Adipocyte (in vitro differentiated cells): Measurements from ENCODE around the gene HNRNPA0.
"Not testable (repeated sequence)": the region's sequence is repeated elsewhere in the genome, so short reads cannot be mapped to it uniquely, and the experiment has no call there.

Source experiments
- DNase-seq: peaks from one replicate; pipeline ENCODE4 v3.0.0-alpha.2; 2015; ENCODE audit warnings: low read depth
- H3K27me3 ChIP-seq: replicated peaks from 2 replicates; pipeline ENCODE4 v1.7.0; 2013; ENCODE audit warnings: mild to moderate bottlenecking, low read length, moderate library complexity; ENCODE audit not compliant: control insufficient read depth, insufficient read depth
- H3K36me3 ChIP-seq: 2 replicates; pipeline ENCODE4 v1.7.0; 2013; ENCODE audit warnings: low read length, mild to moderate bottlenecking, moderate library complexity; ENCODE audit not compliant: control insufficient read depth, insufficient read depth, severe bottlenecking
- H3K4me1 ChIP-seq: 2 replicates; pipeline ENCODE4 v1.7.0; 2013; ENCODE audit warnings: mild to moderate bottlenecking, low read length, moderate library complexity; ENCODE audit not compliant: control insufficient read depth, insufficient read depth
- H3K4me3 ChIP-seq: 2 replicates; pipeline ENCODE4 v1.7.0; 2013; ENCODE audit warnings: mild to moderate bottlenecking, low read length, moderate library complexity
- H3K9ac ChIP-seq: 2 replicates; pipeline ENCODE4 v1.7.0; 2013; ENCODE audit warnings: mild to moderate bottlenecking, low read length, moderate library complexity
- H3K9me3 ChIP-seq: 2 replicates; pipeline ENCODE4 v1.7.0; 2013; ENCODE audit warnings: mild to moderate bottlenecking, low read length, moderate library complexity; ENCODE audit not compliant: control insufficient read depth

The HNRNPA0 gene

DNA sequence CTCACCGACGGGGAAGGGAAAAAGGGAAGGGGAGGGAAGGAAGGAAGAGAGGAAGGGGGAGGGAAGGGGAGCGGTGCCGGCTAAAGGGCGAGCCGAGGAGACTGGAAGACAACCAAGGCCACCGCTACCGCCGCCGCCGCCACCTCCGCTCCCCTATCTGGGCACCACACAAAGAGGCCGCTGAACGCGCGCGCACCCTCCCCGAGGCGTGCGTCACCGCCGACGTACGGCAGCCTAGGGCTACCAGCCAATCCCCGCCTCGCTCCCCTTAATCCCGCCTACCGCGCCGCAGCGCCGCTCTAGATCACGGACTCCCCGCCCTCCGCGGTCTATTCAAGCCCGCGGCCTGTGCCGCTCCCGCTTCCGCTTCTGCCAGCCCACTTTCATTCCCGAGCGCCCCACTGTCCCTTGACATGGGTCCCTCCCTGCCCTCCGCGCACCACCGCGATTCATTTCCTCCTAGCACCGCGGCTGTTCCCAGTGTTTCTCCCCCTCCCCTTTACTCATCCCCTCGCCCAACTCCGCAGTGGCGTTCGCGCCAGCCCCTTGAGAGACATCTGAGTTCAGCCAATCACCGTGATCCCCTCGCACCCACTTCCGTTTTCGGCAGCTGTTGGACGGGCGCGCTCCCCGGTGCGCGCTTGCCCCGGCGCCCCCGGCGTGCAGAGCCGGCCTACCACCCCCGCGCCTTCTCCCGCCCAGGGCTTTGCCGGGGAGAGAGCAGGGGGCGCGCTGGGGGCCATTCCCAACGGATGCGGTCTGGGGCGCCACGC, at the start of gene HNRNPA0:
TSS of gene HNRNPA0 (minus strand) at position 176 of the 773 bp plus-strand sequence. CDS start 297 bp downstream, outside the sequence.
- no peaks in the 10 kb centered on the region for H3K9me3 ChIP-seq
- no peaks in the 10 kb centered on the region for H3K27me3 ChIP-seq
- peak within 1 kb of the TSS; percentile 93 for H3K9ac ChIP-seq
- peak; percentile 99 for DNase-seq
- H3K4me1 ChIP-seq = peaks cover 18% of the 10 kb centered on the region
- H3K4me3 ChIP-seq = peak within 1 kb of the TSS; percentile 85
- H3K36me3 ChIP-seq = no peaks in the 10 kb centered on the region

GRCh38 chr5:137802282-137803210, 48.4 kb upstream of the HNRNPA0 start:
- Histone ChIP-seq H3K36me3 (no peaks in the 10 kb centered on the region), H3K9ac (no peak overlapping the region), H3K4me3 (no peak overlapping the region), H3K9me3 (no peaks in the 10 kb centered on the region), H3K27me3 (no peaks in the 10 kb centered on the region), H3K4me1 (no peaks in the 10 kb centered on the region)
- no peak for DNase-seq

DNA sequence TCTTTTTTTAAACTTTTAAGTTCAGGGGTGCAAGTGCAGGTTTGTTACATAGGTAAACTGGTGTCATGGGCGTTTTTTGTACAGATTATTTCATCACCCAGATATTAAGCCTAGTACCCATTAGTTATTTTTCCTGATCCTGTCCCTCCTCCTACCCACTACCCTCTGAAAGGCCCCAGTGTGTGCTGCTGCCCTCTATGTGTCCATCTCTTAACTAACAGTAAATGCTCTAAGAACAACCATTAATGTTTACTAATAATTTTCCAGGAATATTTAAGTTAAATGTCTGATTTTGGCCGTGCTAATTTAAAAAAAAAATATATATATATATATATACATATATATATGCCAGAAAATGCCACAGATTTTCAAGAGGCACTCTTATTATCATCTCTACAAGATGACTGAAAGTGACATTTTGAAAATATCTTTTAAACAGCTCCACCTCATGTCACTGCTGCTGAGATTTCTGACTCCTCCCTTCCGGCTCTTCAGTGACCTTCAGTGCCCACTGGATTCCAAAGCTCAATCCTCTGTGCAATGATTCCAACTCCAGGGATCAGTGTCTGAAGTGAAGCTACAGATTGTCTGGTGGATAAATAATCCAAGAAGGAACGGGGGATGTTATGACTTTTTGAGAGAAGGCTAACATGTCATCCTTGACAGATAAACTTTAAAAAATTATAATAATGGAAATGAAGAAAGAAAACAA, 46.7 kb upstream of the HNRNPA0 start:
- no peaks in the 10 kb centered on the region for H3K9me3 ChIP-seq
- H3K9ac ChIP-seq = no peak overlapping the region
- no peaks in the 10 kb centered on the region for H3K27me3 ChIP-seq
- no peaks in the 10 kb centered on the region for H3K36me3 ChIP-seq
- DNase-seq = no peak
- H3K4me3 ChIP-seq = no peak overlapping the region
- H3K4me1 ChIP-seq = no peaks in the 10 kb centered on the region

GRCh38 chr5:137796279-137796678, 42.1 kb upstream of the HNRNPA0 start:
- Histone ChIP-seq H3K4me1 (no peaks in the 10 kb centered on the region), H3K9ac (no peak overlapping the region), H3K9me3 (no peaks in the 10 kb centered on the region), H3K27me3 (no peaks in the 10 kb centered on the region), H3K4me3 (no peak overlapping the region), H3K36me3 (no peaks in the 10 kb centered on the region)
- DNase-seq = no peak

- no peaks in the 10 kb centered on the region for H3K36me3 ChIP-seq
- no peaks in the 10 kb centered on the region for H3K27me3 ChIP-seq
- no peak overlapping the region for H3K9ac ChIP-seq
- no peaks in the 10 kb centered on the region for H3K9me3 ChIP-seq
- H3K4me3 ChIP-seq = no peak overlapping the region
- DNase-seq = no peak
- H3K4me1 ChIP-seq = no peaks in the 10 kb centered on the region
Observed at GRCh38 chr5:137794863-137795262, 40.7 kb upstream of the HNRNPA0 start.

DNA sequence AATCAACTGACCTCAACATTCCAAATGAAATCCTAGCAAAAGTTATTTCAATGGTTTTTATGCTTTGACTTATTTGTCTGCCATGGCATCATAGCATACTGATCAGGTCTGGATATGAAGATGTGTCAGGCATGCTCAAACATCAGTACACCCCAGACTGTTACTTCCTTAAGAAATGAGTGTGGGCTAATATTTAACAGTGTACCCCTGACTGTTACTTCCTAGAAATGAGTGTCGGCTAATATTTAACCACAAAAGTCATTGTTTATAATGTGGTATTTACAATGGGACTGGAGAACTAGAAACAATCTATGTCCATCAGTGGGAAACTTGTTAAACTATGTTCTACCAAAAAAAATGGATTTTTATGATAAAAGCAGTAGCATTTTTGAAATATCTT, 38.1 kb upstream of the HNRNPA0 start:
- Histone ChIP-seq H3K36me3 (no peaks in the 10 kb centered on the region), H3K4me3 (no peak overlapping the region), H3K27me3 (no peaks in the 10 kb centered on the region), H3K9ac (no peak overlapping the region), H3K9me3 (no peaks in the 10 kb centered on the region), H3K4me1 (no peaks in the 10 kb centered on the region)
- no peak for DNase-seq

DNA sequence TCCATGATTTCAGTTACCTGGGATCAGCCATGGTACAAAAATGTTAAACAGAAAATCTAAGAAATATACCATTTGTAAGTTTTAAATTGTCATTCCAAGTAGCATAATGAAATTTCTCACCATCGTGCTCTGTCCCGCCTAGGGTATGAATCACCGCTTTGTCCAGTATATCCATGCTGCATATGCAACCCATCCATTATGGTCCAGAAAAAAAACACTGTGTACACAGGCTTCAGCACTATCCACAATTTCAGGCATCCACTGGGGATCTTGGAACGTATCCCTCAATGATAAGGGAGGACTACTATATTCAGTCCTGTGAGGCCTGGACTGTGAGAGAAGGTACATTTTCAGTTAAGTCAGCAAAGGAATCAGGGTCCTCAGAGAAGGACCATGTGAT, 37.6 kb upstream of the HNRNPA0 start:
- Histone ChIP-seq H3K4me1 (no peaks in the 10 kb centered on the region), H3K9ac (no peak overlapping the region), H3K27me3 (no peaks in the 10 kb centered on the region), H3K9me3 (no peaks in the 10 kb centered on the region), H3K4me3 (no peak overlapping the region), H3K36me3 (no peaks in the 10 kb centered on the region)
- no peak for DNase-seq

GRCh38 chr5:137791387-137791786, 37.2 kb upstream of the HNRNPA0 start:
- Histone ChIP-seq H3K27me3 (no peaks in the 10 kb centered on the region), H3K4me3 (no peak overlapping the region), H3K9ac (no peak overlapping the region), H3K36me3 (no peaks in the 10 kb centered on the region), H3K4me1 (no peaks in the 10 kb centered on the region), H3K9me3 (no peaks in the 10 kb centered on the region)
- DNase-seq = no peak

GRCh38 chr5:137788560-137788959, 34.4 kb upstream of the HNRNPA0 start:
- not testable (repeated sequence) for H3K27me3 ChIP-seq, H3K36me3 ChIP-seq, DNase-seq, H3K9me3 ChIP-seq, H3K9ac ChIP-seq, H3K4me1 ChIP-seq, H3K4me3 ChIP-seq

- no peak overlapping the region for H3K9ac ChIP-seq
- no peaks in the 10 kb centered on the region for H3K4me1 ChIP-seq
- H3K27me3 ChIP-seq = peaks cover 3% of the 10 kb centered on the region
- DNase-seq = no peak
- H3K4me3 ChIP-seq = no peak overlapping the region
- H3K36me3 ChIP-seq = no peaks in the 10 kb centered on the region
- peaks cover 4% of the 10 kb centered on the region for H3K9me3 ChIP-seq
Observed at GRCh38 chr5:137782984-137783536, 28.9 kb upstream of the HNRNPA0 start.

GRCh38 chr5:137782055-137782454, 27.9 kb upstream of the HNRNPA0 start:
- Histone ChIP-seq H3K9me3 (peaks cover 4% of the 10 kb centered on the region), H3K4me1 (no peaks in the 10 kb centered on the region), H3K36me3 (no peaks in the 10 kb centered on the region), H3K9ac (no peak overlapping the region), H3K27me3 (peaks cover 3% of the 10 kb centered on the region), H3K4me3 (no peak overlapping the region)
- DNase-seq = no peak
